Measurements from ENCODE around the gene ZNF280A. TPM values are rescaled to one million over a fixed set of nuclear protein-coding genes. Genes with fewer than 3 reads are reported as not detected.

The ZNF280A gene
- total and polyA plus RNA-seq, 2 of the 8 experiments (the other 6 are each of a cell fraction or from before 2014, with no cell fraction given), result 0.09 to 0.61 TPM

- TF ChIP-seq HDAC2 (IDR thresholded peaks at IDR 0.05; ENCODE audit: borderline replicate concordance in 1 of 2, low read depth in 2 of 2, low read length in 2 of 2), result no peak
- no peak for TF ChIP-seq CREB1 (IDR thresholded peaks at IDR 0.05)
- no peak for TF ChIP-seq SIN3A (conservative IDR thresholded peaks at IDR 0.05 in 1 of 2, IDR thresholded peaks at IDR 0.05 in 1 of 2; ENCODE audit: low read depth in 1 of 2, low read length in 2 of 2)
- TF ChIP-seq CTCF (IDR thresholded peaks at IDR 0.05; ENCODE audit: control extremely low read depth in 1 of 3, insufficient read depth in 1 of 3, low read depth in 1 of 3, low read length in 3 of 3), result no peak
Measured at GRCh38 chr22:22556995-22557925, 37.2 kb upstream of the ZNF280A start (continued).

All from H1 (cell line).